Lung (tissue), 12 donors: ENCODE results near the gene MTFR1L. TPM values are rescaled to one million over a fixed set of nuclear protein-coding genes. Genes with fewer than 3 reads are reported as not detected.

ENCODE experiments used
- ATAC-seq: fragments of 200-7000 bp; cut with Tn5 transposase; one replicate; pipeline ENCODE4 v1.9.1; 2020; ENCODE audit warnings: moderate number of reproducible peaks; ENCODE audit not compliant: insufficient read depth, low FRiP score
- DNase-seq, 3 donors: peaks; one replicate each; pipeline ENCODE4 v3.0.0-alpha.2; 2013 to 2017
- H3K27ac ChIP-seq, 2 donors: one replicate each; pipeline ENCODE4 v1.5.1; 2013; ENCODE audit warnings: mild to moderate bottlenecking in 2 of 2, moderate library complexity in 2 of 2, control low read depth in 1 of 2, inconsistent platforms in 1 of 2, low read depth in 1 of 2, low read length in 1 of 2
- H3K27me3 ChIP-seq, 3 donors: one replicate each; pipeline ENCODE4 v1.5.1; 2013; ENCODE audit warnings: low read length in 2 of 3; ENCODE audit not compliant: control insufficient read depth in 3 of 3, insufficient read depth in 3 of 3
- H3K36me3 ChIP-seq, 4 donors: one replicate each; pipeline ENCODE4 v1.5.1; 2013; ENCODE audit warnings: low read length in 4 of 4, mild to moderate bottlenecking in 1 of 4, moderate library complexity in 1 of 4; ENCODE audit not compliant: control insufficient read depth in 4 of 4, insufficient read depth in 4 of 4
- H3K4me1 ChIP-seq, 5 donors: one replicate each; pipeline ENCODE4 v1.5.1; 2013; ENCODE audit warnings: low read length in 5 of 5, mild to moderate bottlenecking in 2 of 5, moderate library complexity in 1 of 5; ENCODE audit not compliant: control insufficient read depth in 5 of 5, insufficient read depth in 5 of 5
- H3K4me3 ChIP-seq: one replicate; pipeline ENCODE4 v1.5.1; 2013; ENCODE audit warnings: mild to moderate bottlenecking, control low read depth, moderate library complexity
- H3K9ac ChIP-seq, 2 donors: one replicate each; pipeline ENCODE4 v1.5.1; 2013; ENCODE audit warnings: low read length in 2 of 2, control low read depth in 1 of 2; ENCODE audit not compliant: insufficient read depth in 1 of 2
- H3K9me3 ChIP-seq, 4 donors: one replicate each; pipeline ENCODE4 v1.5.1; 2013; ENCODE audit warnings: low read length in 3 of 4, mild to moderate bottlenecking in 1 of 4, moderate library complexity in 1 of 4; ENCODE audit not compliant: control insufficient read depth in 4 of 4, insufficient read depth in 3 of 4
- WGBS, 2 donors: extraction: QIAGEN DNeasy Blood & Tissue Kit; methylation state at CpG; one replicate each; pipeline ENCODE4 v1.1.7; 2013; 5-methylcytosine and 5-hydroxymethylcytosine counted together
- polyA plus RNA-seq, 2 donors: library from polyadenylated mRNA; stranded (reverse); fragments of 200-250 nt; gene quantifications; one replicate each; pipeline ENCODE4 v1.2.1, GENCODE V29; 2013
- total RNA-seq, 2 donors: library from RNA; depleted of rRNA in 1 of 2; stranded (reverse); fragments of >200 nt in 1 of 2; gene quantifications; one replicate each; pipeline ENCODE4 v1.2.1, GENCODE V29; 2014 to 2021
- TF ChIP-seq, protein P1 (sequence below): IDR thresholded peaks from 2 replicates; pipeline ENCODE4 v1.5.1; 2012; ENCODE audit warnings: mild to moderate bottlenecking; ENCODE audit errors: control extremely low read depth, extremely low read depth
- donor health status: control.
- donor health status: control.
- donor health status: Bipolar disorder and iron deficiency.
- donor health status: healthy.
- donor health status: DM: yes; HTN: yes; CAD: no.

MTFR1L gene
- total and polyA plus RNA-seq, 4 donors = 35.4 to 43.6 (median 38.4) TPM

GRCh38 chr1:25828491-25828890 lies 8.7 kb downstream of the MTFR1L start:
- Histone ChIP-seq H3K9ac (no peak overlapping the region), H3K27me3 (no peaks in the 10 kb centered on the region), H3K9me3 (no peaks in the 10 kb centered on the region), H3K4me3 (no peak overlapping the region), H3K27ac (no peak overlapping the region), H3K4me1 (peaks cover 0 to 2% (median 0%) of the 10 kb centered on the region in 5 donors), H3K36me3 (peaks cover 46 to 60% (median 53%) of the 10 kb centered on the region in 4 donors)
- no peak for ATAC-seq
- WGBS, 2 donors = 64 to 67% methylated on average over 3 of the region's 3 CpGs
- DNase-seq = no peak
- TF ChIP-seq, protein P1, sequence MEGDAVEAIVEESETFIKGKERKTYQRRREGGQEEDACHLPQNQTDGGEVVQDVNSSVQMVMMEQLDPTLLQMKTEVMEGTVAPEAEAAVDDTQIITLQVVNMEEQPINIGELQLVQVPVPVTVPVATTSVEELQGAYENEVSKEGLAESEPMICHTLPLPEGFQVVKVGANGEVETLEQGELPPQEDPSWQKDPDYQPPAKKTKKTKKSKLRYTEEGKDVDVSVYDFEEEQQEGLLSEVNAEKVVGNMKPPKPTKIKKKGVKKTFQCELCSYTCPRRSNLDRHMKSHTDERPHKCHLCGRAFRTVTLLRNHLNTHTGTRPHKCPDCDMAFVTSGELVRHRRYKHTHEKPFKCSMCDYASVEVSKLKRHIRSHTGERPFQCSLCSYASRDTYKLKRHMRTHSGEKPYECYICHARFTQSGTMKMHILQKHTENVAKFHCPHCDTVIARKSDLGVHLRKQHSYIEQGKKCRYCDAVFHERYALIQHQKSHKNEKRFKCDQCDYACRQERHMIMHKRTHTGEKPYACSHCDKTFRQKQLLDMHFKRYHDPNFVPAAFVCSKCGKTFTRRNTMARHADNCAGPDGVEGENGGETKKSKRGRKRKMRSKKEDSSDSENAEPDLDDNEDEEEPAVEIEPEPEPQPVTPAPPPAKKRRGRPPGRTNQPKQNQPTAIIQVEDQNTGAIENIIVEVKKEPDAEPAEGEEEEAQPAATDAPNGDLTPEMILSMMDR = no peak

GRCh38 chr1:25829046-25829445 lies 9.3 kb downstream of the MTFR1L start:
- 77 to 80% methylated on average over 1 of the region's 1 CpG for WGBS, 2 donors
- H3K27ac ChIP-seq = no peak overlapping the region
- H3K36me3 ChIP-seq = peaks cover 46 to 62% (median 57%) of the 10 kb centered on the region in 4 donors
- no peak overlapping the region for H3K4me3 ChIP-seq
- no peaks in the 10 kb centered on the region for H3K9me3 ChIP-seq
- ATAC-seq (no peak), DNase-seq (no peak)
- no peak overlapping the region for H3K9ac ChIP-seq
- H3K4me1 ChIP-seq = peaks cover 0 to 2% (median 0%) of the 10 kb centered on the region in 5 donors
- no peaks in the 10 kb centered on the region for H3K27me3 ChIP-seq
- TF ChIP-seq, protein P1 = no peak

DNA sequence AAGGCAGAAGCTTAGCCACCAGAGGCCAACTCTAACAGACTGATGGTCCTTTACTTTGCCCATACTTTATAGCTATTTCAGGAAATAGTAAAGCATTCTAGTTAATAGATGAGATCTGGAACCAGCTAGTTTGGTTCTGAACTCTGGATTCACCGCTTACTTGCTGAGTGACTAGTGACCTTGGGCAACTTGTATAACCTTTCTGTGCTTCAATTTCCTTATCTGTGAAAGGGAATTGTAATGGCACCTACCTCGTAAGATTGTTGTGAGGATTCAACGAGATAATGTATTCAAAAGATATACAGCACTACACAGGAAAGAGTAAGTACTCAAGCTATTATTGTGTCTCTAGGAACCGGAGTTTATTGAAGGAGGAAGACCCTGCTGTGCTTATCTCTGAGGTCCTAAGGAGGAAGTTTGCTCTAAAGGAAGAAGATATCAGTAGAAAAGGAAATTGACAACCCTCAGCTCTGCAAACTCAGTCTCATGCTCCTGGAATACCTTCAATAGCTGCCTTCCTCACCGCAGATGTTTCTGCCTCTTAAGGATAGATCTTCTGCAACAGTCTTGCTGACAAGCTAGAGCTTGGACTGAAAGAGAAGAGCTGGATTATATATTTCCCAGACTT lies 11.9 kb downstream of the MTFR1L start:
- H3K4me3 ChIP-seq = no peak overlapping the region
- peaks cover 0 to 2% (median 0%) of the 10 kb centered on the region in 5 donors for H3K4me1 ChIP-seq
- no peaks in the 10 kb centered on the region for H3K9me3 ChIP-seq
- peaks cover 40 to 60% (median 48%) of the 10 kb centered on the region in 4 donors for H3K36me3 ChIP-seq
- ATAC-seq (no peak), DNase-seq (no peak)
- no peaks in the 10 kb centered on the region for H3K27me3 ChIP-seq
- WGBS, 2 donors = 29 to 43% methylated on average over 5 of the region's 5 CpGs
- no peak overlapping the region for H3K27ac ChIP-seq
- no peak overlapping the region for H3K9ac ChIP-seq
- TF ChIP-seq, protein P1 = no peak
